Pons (tissue), 1 donor: ENCODE measurements around the gene SAT2.
"Not testable (repeated sequence)": the region's sequence is repeated elsewhere in the genome, so short reads cannot be mapped to it uniquely, and the experiment has no call there.

Experiments
- DNase-seq: peaks from one replicate; pipeline ENCODE4 v3.0.0-alpha.2; 2016; ENCODE audit warnings: low spot score

The SAT2 gene

GRCh38 chr17:7627250-7628121 is at the start of gene SAT2:
Gene SAT2, minus strand, starts transcription at chr17:7627821. Its CDS starts 186 bp downstream, at chr17:7627635.
- DNase-seq = peak; percentile 94

- DNase-seq = no peak
Measured at GRCh38 chr17:7676533-7676932, 48.9 kb upstream of the SAT2 start.

- no peak for DNase-seq
Measured at GRCh38 chr17:7674934-7675333, 47.3 kb upstream of the SAT2 start.

- DNase-seq = no peak
Measured at GRCh38 chr17:7673239-7673638, 45.6 kb upstream of the SAT2 start.

GRCh38 chr17:7668482-7668881 is 40.9 kb upstream of the SAT2 start:
- no peak for DNase-seq

- peak; percentile 82 for DNase-seq
Measured at GRCh38 chr17:7667656-7668406, 40.2 kb upstream of the SAT2 start.

- peak; percentile 61 for DNase-seq
Measured at GRCh38 chr17:7656958-7657609, 29.5 kb upstream of the SAT2 start.

- DNase-seq = no peak
Measured at GRCh38 chr17:7655541-7655840, 27.9 kb upstream of the SAT2 start.

- no peak for DNase-seq
Measured at GRCh38 chr17:7654832-7655540, 27.4 kb upstream of the SAT2 start.

- no peak for DNase-seq
Measured at GRCh38 chr17:7652388-7653356, 25.1 kb upstream of the SAT2 start.

GRCh38 chr17:7651665-7652387 is 24.2 kb upstream of the SAT2 start:
- no peak for DNase-seq

- no peak for DNase-seq
Measured at GRCh38 chr17:7651097-7651664, 23.6 kb upstream of the SAT2 start.

GRCh38 chr17:7650509-7651096 is 23.0 kb upstream of the SAT2 start, which contains the start of gene ATP1B2:
Gene ATP1B2, plus strand, starts transcription at chr17:7650926. Its CDS starts 593 bp downstream, at chr17:7651519.
- peak; percentile 55 for DNase-seq

GRCh38 chr17:7647018-7647417 is 19.4 kb upstream of the SAT2 start:
- DNase-seq = no peak

GRCh38 chr17:7646457-7646856 is 18.8 kb upstream of the SAT2 start:
- DNase-seq = no peak

- DNase-seq = no peak
Measured at GRCh38 chr17:7644775-7645174, 17.2 kb upstream of the SAT2 start.

- not testable (repeated sequence) for DNase-seq
Measured at GRCh38 chr17:7641635-7642034, 14.0 kb upstream of the SAT2 start.

GRCh38 chr17:7640783-7641182 is 13.2 kb upstream of the SAT2 start:
- no peak for DNase-seq

GRCh38 chr17:7636163-7636562 is 8.5 kb upstream of the SAT2 start:
- DNase-seq = no peak
